ENCODE data around the gene ERG.

ERG gene

GRCh38 chr21:38402291-38402690 lies 96.0 kb downstream of the ERG start:
- no peak overlapping the region for H3K4me3 ChIP-seq (ENCODE audit: control insufficient read depth, low read depth, low read length)
- no peak for TF ChIP-seq CTCF (IDR thresholded peaks at IDR 0.05; ENCODE audit: control insufficient read depth, insufficient read depth, low read depth, low read length, missing control alignments)
- DNase-seq (ENCODE audit: low read depth): no peak

- no peak for DNase-seq (ENCODE audit: low read depth)
- H3K4me3 ChIP-seq (ENCODE audit: control insufficient read depth, low read depth, low read length): no peak overlapping the region
- TF ChIP-seq CTCF (IDR thresholded peaks at IDR 0.05; ENCODE audit: control insufficient read depth, insufficient read depth, low read depth, low read length, missing control alignments): no peak
These were observed 96.9 kb downstream of the ERG start for GRCh38 chr21:38401191-38401926.

- DNase-seq (ENCODE audit: low read depth): no peak
- no peak for TF ChIP-seq CTCF (IDR thresholded peaks at IDR 0.05; ENCODE audit: control insufficient read depth, insufficient read depth, low read depth, low read length, missing control alignments)
- H3K4me3 ChIP-seq (ENCODE audit: control insufficient read depth, low read depth, low read length): no peak overlapping the region
These were observed 97.9 kb downstream of the ERG start for GRCh38 chr21:38400195-38400919.

- no peak for TF ChIP-seq CTCF (IDR thresholded peaks at IDR 0.05; ENCODE audit: control insufficient read depth, insufficient read depth, low read depth, low read length, missing control alignments)
- no peak for DNase-seq (ENCODE audit: low read depth)
- no peak overlapping the region for H3K4me3 ChIP-seq (ENCODE audit: control insufficient read depth, low read depth, low read length)
These were observed 99.2 kb downstream of the ERG start for GRCh38 chr21:38399103-38399502.

- no peak overlapping the region for H3K4me3 ChIP-seq (ENCODE audit: control insufficient read depth, low read depth, low read length)
- DNase-seq (ENCODE audit: low read depth): no peak
- TF ChIP-seq CTCF (IDR thresholded peaks at IDR 0.05; ENCODE audit: control insufficient read depth, insufficient read depth, low read depth, low read length, missing control alignments): no peak
These were observed 102.0 kb downstream of the ERG start for GRCh38 chr21:38396325-38396724.

- no peak for DNase-seq (ENCODE audit: low read depth)
- no peak overlapping the region for H3K4me3 ChIP-seq (ENCODE audit: control insufficient read depth, low read depth, low read length)
- TF ChIP-seq CTCF (IDR thresholded peaks at IDR 0.05; ENCODE audit: control insufficient read depth, insufficient read depth, low read depth, low read length, missing control alignments): no peak
These were observed 102.7 kb downstream of the ERG start for GRCh38 chr21:38395581-38395980.
